Heart left ventricle (tissue), 16 donors: ENCODE results near the gene GPR155. TPM values are rescaled to one million over a fixed set of nuclear protein-coding genes. Genes with fewer than 3 reads are reported as not detected.

Experiments
- ATAC-seq, 4 donors: fragments of 200-7000 bp; cut with Tn5 transposase; one replicate each; pipeline ENCODE4 v1.9.1; 2020 to 2022; ENCODE audit warnings: moderate library complexity in 4 of 4, mild to moderate bottlenecking in 3 of 4, moderate number of reproducible peaks in 1 of 4
- DNase-seq, 5 donors: peaks; one replicate each; pipeline ENCODE4 v3.0.0-alpha.2; 2020
- H3K27ac ChIP-seq, 12 donors: fragments of 200-600 bp; sonication (generic) in 4 of 12; one replicate each; pipeline versions ENCODE4 v1.5.0 to v1.8.0; 2016 to 2022; ENCODE audit warnings: mild to moderate bottlenecking in 2 of 12
- H3K27me3 ChIP-seq, 9 donors: fragments of 200-600 bp; sonication (generic) in 2 of 9; one replicate each; pipeline versions ENCODE4 v1.5.1 to v1.8.0; 2016 to 2022; ENCODE audit warnings: mild to moderate bottlenecking in 3 of 9
- H3K36me3 ChIP-seq, 9 donors: fragments of 200-600 bp; sonication (generic) in 2 of 9; one replicate each; pipeline versions ENCODE4 v1.5.0 to v1.8.0; 2018 to 2022; ENCODE audit warnings: mild to moderate bottlenecking in 2 of 9
- H3K4me1 ChIP-seq, 12 donors: fragments of 200-600 bp; sonication (generic) in 4 of 12; one replicate each; pipeline versions ENCODE4 v1.5.0 to v1.8.0; 2016 to 2022; ENCODE audit warnings: mild to moderate bottlenecking in 3 of 12
- H3K4me3 ChIP-seq, 12 donors: fragments of 200-600 bp; sonication (generic) in 4 of 12; one replicate each; pipeline versions ENCODE4 v1.5.0 to v1.8.0; 2017 to 2022; ENCODE audit warnings: mild to moderate bottlenecking in 9 of 12, moderate library complexity in 4 of 12
- H3K9me3 ChIP-seq, 12 donors: fragments of 200-600 bp; sonication (generic) in 4 of 12; one replicate each; pipeline versions ENCODE4 v1.5.0 to v1.8.0; 2016 to 2022; ENCODE audit warnings: mild to moderate bottlenecking in 1 of 12
- POLR2A ChIP-seq, 2 donors: fragments of 450-650 bp; IDR thresholded peaks; one replicate each; pipeline ENCODE4 v1.6.1; 2017; ENCODE audit warnings: antibody characterized with exemption in 2 of 2, mild to moderate bottlenecking in 2 of 2, moderate library complexity in 2 of 2
- WGBS, 4 donors: extraction: QIAGEN DNeasy Blood & Tissue Kit in 2 of 4; methylation state at CpG; one replicate each; pipeline versions ENCODE4 v1.1.5 to v1.1.7; 2013 to 2018; 5-methylcytosine and 5-hydroxymethylcytosine counted together
- intact Hi-C, 10 donors: fragments of 100-400 bp; cut with DNase I; formaldehyde crosslinking; loops; one replicate each; pipeline versions ENCODE4 v1.11.1 to v1.14.2; 2022
- polyA plus RNA-seq, 2 donors: library from polyadenylated mRNA; stranded (reverse); fragments of 200-250 nt; gene quantifications; one replicate each; pipeline ENCODE4 v1.2.3, GENCODE V29; 2013
- total RNA-seq, 9 donors: library from RNA; depleted of rRNA in 2 of 9; stranded (reverse); fragments of >200 nt in 2 of 9; fragmentation: NEBNext Ultra II Directional in 3 of 9; extraction: Animal tissue kit (Norgen Biotek cat#: 25700) in 3 of 9; gene quantifications; one replicate each; pipeline versions ENCODE4 v1.1.0 to v1.2.4, GENCODE V29; 2016 to 2023
- TF ChIP-seq, protein P1 (sequence below), 12 donors: fragments of 200-600 bp; sonication (generic) in 4 of 12; IDR thresholded peaks; one replicate each; pipeline versions ENCODE4 v1.5.0 to v1.8.0; 2018 to 2022; ENCODE audit warnings: antibody characterized with exemption in 12 of 12, mild to moderate bottlenecking in 5 of 12
- donor health status: ischemic (EF 13 %, LVEDD 7.1; RV severe dilation, severe dysfunction).
- donor health status: healthy with polysubstance abuse.
- donor health status: DM: no; HTN: yes; CAD: no.
- donor health status: DM: no; HTN: no; CAD: no.
- donor health status: ischemic (EF 25% LVEDD 6.9; RV normal size, moderate dysfunction).
- donor health status: ischemic (EF 25% LVEDD 5.7; RV mildly dilated, moderate dysfunction).
- donor health status: healthy.
- donor health status: DM: yes; HTN: yes; CAD: no.
- donor health status: ischemic (EF 35%, LVEDD 5.7; RV mildly dilated, moderate dysfunction).
- donor health status: nonischemic (EF 11% LVEDD 7.7; RV severe dilation, severe dysfunction).
- donor health status: DM: yes; HTN: yes; CAD: no.
- donor health status: PGD.
- donor health status: ischemic (EF 29% LVEDD 5.4; RV normal size, mild dysfunction).
- donor health status: nonischemic (EF 23%, LVEDD 6.1; RV moderate dilation, normal function).

The GPR155 gene
- total and polyA plus RNA-seq, 11 donors = 3.5 to 21.3 (median 16.0) TPM

DNA sequence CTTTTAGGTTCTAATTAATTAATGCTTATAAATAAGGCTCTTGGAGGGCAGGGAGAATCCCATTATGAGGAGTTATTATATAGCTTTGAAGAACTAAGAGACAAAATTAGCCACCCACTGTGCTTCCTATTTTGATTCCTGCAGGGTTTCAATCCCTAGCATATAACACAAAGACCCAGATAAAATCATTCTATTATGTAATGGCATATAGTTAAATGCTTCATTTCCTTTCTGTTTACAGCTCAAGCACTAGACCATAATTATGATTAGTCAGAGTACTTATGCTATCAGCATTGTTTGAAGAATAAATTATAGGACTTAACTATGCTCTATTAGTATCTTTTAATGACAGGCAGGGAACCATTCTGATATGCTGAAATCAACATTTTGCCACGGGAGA lies 9.1 kb downstream of the GPR155 start:
- 79 to 97% (median 90%) methylated on average over 1 of the region's 1 CpG for WGBS, 4 donors
- DNase-seq (no peak), ATAC-seq (no peak)
- H3K27me3 ChIP-seq = no peaks in the 10 kb centered on the region
- no peak overlapping the region for H3K4me3 ChIP-seq
- intact Hi-C loops = no loop called here
- TF ChIP-seq, protein P1, sequence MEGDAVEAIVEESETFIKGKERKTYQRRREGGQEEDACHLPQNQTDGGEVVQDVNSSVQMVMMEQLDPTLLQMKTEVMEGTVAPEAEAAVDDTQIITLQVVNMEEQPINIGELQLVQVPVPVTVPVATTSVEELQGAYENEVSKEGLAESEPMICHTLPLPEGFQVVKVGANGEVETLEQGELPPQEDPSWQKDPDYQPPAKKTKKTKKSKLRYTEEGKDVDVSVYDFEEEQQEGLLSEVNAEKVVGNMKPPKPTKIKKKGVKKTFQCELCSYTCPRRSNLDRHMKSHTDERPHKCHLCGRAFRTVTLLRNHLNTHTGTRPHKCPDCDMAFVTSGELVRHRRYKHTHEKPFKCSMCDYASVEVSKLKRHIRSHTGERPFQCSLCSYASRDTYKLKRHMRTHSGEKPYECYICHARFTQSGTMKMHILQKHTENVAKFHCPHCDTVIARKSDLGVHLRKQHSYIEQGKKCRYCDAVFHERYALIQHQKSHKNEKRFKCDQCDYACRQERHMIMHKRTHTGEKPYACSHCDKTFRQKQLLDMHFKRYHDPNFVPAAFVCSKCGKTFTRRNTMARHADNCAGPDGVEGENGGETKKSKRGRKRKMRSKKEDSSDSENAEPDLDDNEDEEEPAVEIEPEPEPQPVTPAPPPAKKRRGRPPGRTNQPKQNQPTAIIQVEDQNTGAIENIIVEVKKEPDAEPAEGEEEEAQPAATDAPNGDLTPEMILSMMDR (IDR thresholded peaks at IDR 0.05) = no peak
- TF ChIP-seq POLR2A (IDR thresholded peaks at IDR 0.05) = no peak
- H3K36me3 ChIP-seq = peaks cover 0 to 41% (median 20%) of the 10 kb centered on the region in 9 donors
- H3K4me1 ChIP-seq = no peaks in the 10 kb centered on the region
- no peak overlapping the region for H3K27ac ChIP-seq
- H3K9me3 ChIP-seq = no peaks in the 10 kb centered on the region

DNA sequence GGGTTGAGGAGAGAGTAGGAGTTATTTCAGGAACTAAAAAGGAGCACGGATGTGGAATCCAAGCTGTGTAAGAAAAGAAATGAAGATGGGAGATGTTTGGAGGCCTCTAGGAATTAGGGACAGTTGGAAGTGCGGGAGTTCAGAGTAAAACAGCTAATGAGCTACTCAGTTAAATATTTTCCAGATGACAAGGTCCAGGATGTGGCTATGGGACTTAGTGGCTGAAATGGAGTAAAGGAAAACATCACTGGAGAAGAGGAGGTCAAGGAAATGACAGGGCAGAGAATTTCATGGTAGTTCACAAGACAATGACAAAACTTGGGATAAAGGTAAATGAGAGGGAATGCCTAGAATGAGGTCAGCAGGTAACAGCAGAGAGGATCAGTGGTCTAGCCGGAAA lies 13.0 kb downstream of the GPR155 start:
- DNase-seq = no peak
- no peak overlapping the region for H3K4me3 ChIP-seq

DNA sequence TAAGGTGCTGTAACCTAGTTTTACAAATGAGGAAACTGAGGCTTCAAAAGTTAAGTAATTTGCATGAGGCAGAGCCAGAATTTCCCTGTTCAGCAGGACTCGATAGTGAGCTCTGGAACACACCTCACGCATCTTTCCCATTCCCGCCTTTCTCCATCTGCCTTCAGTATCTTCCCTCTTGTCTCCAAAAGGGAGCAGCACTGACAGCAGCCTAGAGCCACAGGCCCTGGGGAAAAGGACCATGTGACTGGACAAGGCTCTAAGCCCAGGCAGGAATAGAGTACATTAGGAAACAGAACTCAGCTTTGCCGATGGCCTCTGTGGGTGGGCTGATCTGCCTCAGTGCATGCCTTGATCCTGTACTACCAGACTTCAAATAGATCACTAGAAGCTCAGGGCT lies 21.5 kb downstream of the GPR155 start:
- ATAC-seq (peak in 2 of 4 donors; percentile 42 to 51), DNase-seq (peak in 1 of 5 donors; percentile 35)
- Histone ChIP-seq H3K9me3 (no peaks in the 10 kb centered on the region), H3K4me1 (no peaks in the 10 kb centered on the region), H3K27ac (no peak overlapping the region), H3K36me3 (peaks cover 0 to 25% (median 0%) of the 10 kb centered on the region in 9 donors), H3K4me3 (no peak overlapping the region), H3K27me3 (no peaks in the 10 kb centered on the region)
- 69 to 79% (median 75%) methylated on average over 4 of the region's 4 CpGs for WGBS, 4 donors
- TF ChIP-seq POLR2A (IDR thresholded peaks at IDR 0.05) = no peak
- TF ChIP-seq, protein P1 (IDR thresholded peaks at IDR 0.05) = peak in 3 of 12 donors; percentile 15 to 27 (median 25)
- intact Hi-C loops = loop anchor here in 2 of 10 donors (2.0 to 10.0 kb wide), 3 partner anchors 59 to 142 kb away; no protein-coding TSS in a partner anchor

More for the DNA sequence above, 13.0 kb downstream of the GPR155 start:
- H3K27me3 ChIP-seq = no peaks in the 10 kb centered on the region
- H3K9me3 ChIP-seq = no peaks in the 10 kb centered on the region
- intact Hi-C loops = no loop called here
- no peak for TF ChIP-seq POLR2A (IDR thresholded peaks at IDR 0.05)
- TF ChIP-seq, protein P1 (IDR thresholded peaks at IDR 0.05) = no peak
- WGBS, 4 donors = 73 to 82% (median 77%) methylated on average over 3 of the region's 3 CpGs
- H3K4me1 ChIP-seq = no peaks in the 10 kb centered on the region
- H3K27ac ChIP-seq = no peak overlapping the region
- peaks cover 0 to 9% (median 7%) of the 10 kb centered on the region in 9 donors for H3K36me3 ChIP-seq
- ATAC-seq = no peak

DNA sequence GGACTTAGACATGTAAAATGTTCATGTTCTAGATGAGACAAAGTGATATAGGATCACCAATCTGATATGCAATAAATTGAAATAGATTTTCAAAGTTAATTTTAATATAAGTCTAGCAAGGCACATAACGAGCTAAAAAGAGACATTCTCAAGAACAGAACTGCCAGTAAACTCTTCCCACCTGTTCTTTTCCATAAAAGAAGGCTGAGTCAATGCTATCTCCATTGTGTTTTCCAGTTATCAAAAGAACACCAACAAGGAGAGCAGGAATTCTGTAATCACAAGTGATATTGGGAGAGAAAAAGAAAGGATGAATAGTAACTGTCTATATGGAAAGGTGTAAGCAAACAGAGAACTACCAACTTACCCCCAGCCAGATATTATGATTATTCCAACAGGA lies 25.6 kb downstream of the GPR155 start:
- Histone ChIP-seq H3K27ac (no peak overlapping the region), H3K4me1 (no peaks in the 10 kb centered on the region), H3K4me3 (no peak overlapping the region), H3K27me3 (no peaks in the 10 kb centered on the region), H3K36me3 (peaks cover 0 to 46% (median 36%) of the 10 kb centered on the region in 9 donors), H3K9me3 (no peaks in the 10 kb centered on the region)
- WGBS, 4 donors = 87 to 96% (median 92%) methylated on average over 1 of the region's 1 CpG
- intact Hi-C loops = loop anchor here in 8 of 10 donors (5.0 to 10.0 kb wide), 5 partner anchors 61 to 236 kb away; no protein-coding TSS in a partner anchor
- no peak for ATAC-seq
- TF ChIP-seq POLR2A (IDR thresholded peaks at IDR 0.05) = no peak
- TF ChIP-seq, protein P1 (IDR thresholded peaks at IDR 0.05) = no peak
- DNase-seq = no peak
